BJ (cell line): ENCODE measurements around the gene SLC24A1. TPM values are rescaled to one million over a fixed set of nuclear protein-coding genes. Genes with fewer than 3 reads are reported as not detected.

Source experiments
- CTCF ChIA-PET: fragments of 350-600 bp; formaldehyde crosslinking; extraction: SDS; loops from one replicate; lab custom pipeline; 2021; ENCODE audit warnings: antibody characterized with exemption, inconsistent platforms; lab: Yijun Ruan, JAX
- POLR2A ChIA-PET: fragments of 300-600 bp; sonication (Branson Sonifier 250); formaldehyde crosslinking; extraction: SDS; loops from one replicate; lab custom pipeline; 2021; ENCODE audit warnings: antibody characterized with exemption; lab: Charles Lee
- DNase-seq: peaks from one replicate; pipeline ENCODE4 v3.0.0-alpha.2; 2011; ENCODE audit warnings: low read depth
- H3K27me3 ChIP-seq: 2 replicates; pipeline ENCODE4 v1.6.0; 2011; ENCODE audit warnings: low read length; ENCODE audit not compliant: control insufficient read depth, insufficient read depth
- H3K36me3 ChIP-seq: 2 replicates; pipeline ENCODE4 v1.5.1; 2011; ENCODE audit warnings: low read length; ENCODE audit not compliant: control insufficient read depth, insufficient read depth
- H3K4me3 ChIP-seq: 2 replicates; pipeline ENCODE4 v1.5.1; 2011; ENCODE audit warnings: low read depth, mild to moderate bottlenecking, control low read depth, low read length
- CTCF ChIP-seq: IDR thresholded peaks from 2 replicates; pipeline ENCODE4 v1.5.1; 2011; ENCODE audit warnings: low read depth, mild to moderate bottlenecking, control low read depth, inconsistent platforms, low read length, moderate library complexity; ENCODE audit not compliant: insufficient read depth
- polyA plus RNA-seq: library from polyadenylated mRNA; depleted of rRNA; stranded (reverse); fragments of >200 nt; gene quantifications from 2 replicates; pipeline ENCODE4 v1.2.3, GENCODE V29; 2011; rRNA removed
- small RNA-seq: library from RNA; depleted of rRNA; stranded (forward); fragments of <200 nt; gene quantifications from one replicate; pipeline ENCODE3, GENCODE V24; 2012; ENCODE audit warnings: low replicate concordance, low read depth; ENCODE audit not compliant: insufficient read length

SLC24A1 gene
- polyA plus RNA-seq, 1 experiment = 7.0 TPM

- H3K27me3 ChIP-seq = no peaks in the 10 kb centered on the region
- H3K36me3 ChIP-seq = no peaks in the 10 kb centered on the region; the same call in 1 of the 2 replicates
- CTCF ChIA-PET = no interaction called here
- POLR2A ChIA-PET = no interaction called here
- no peak for DNase-seq
- TF ChIP-seq CTCF = no peak
- no peak overlapping the region for H3K4me3 ChIP-seq
These were observed 60.7 kb downstream of the SLC24A1 start for GRCh38 chr15:65682404-65682911.

GRCh38 chr15:65688462-65688861 lies 66.7 kb downstream of the SLC24A1 start:
- no peaks in the 10 kb centered on the region for H3K27me3 ChIP-seq
- no peak for TF ChIP-seq CTCF
- ChIA-PET POLR2A (no interaction called here), CTCF (no interaction called here)
- no peaks in the 10 kb centered on the region; the same call in 1 of the 2 replicates for H3K36me3 ChIP-seq
- DNase-seq = no peak
- no peak overlapping the region for H3K4me3 ChIP-seq

- no peak for TF ChIP-seq CTCF
- H3K4me3 ChIP-seq = no peak overlapping the region
- CTCF ChIA-PET = no interaction called here
- POLR2A ChIA-PET = no interaction called here
- H3K27me3 ChIP-seq = no peaks in the 10 kb centered on the region
- DNase-seq = no peak
- no peaks in the 10 kb centered on the region; the same call in 1 of the 2 replicates for H3K36me3 ChIP-seq
These were observed 68.4 kb downstream of the SLC24A1 start for GRCh38 chr15:65690173-65690572.

GRCh38 chr15:65690778-65691177 lies 69.0 kb downstream of the SLC24A1 start:
- POLR2A ChIA-PET = no interaction called here

GRCh38 chr15:65695081-65695480 lies 73.3 kb downstream of the SLC24A1 start:
- Histone ChIP-seq H3K36me3 (no peaks in the 10 kb centered on the region), H3K4me3 (no peak overlapping the region), H3K27me3 (no peaks in the 10 kb centered on the region)
- ChIA-PET POLR2A (no interaction called here), CTCF (no interaction called here)
- no peak for DNase-seq
- no peak for TF ChIP-seq CTCF

More at GRCh38 chr15:65690778-65691177, 69.0 kb downstream of the SLC24A1 start:
- TF ChIP-seq CTCF = no peak
- CTCF ChIA-PET = interaction anchor here (0.6 kb wide), 1 partner anchor 145 kb away, joined by 3 read pairs; no protein-coding TSS in a partner anchor
- H3K27me3 ChIP-seq = no peaks in the 10 kb centered on the region
- no peak for DNase-seq
- no peaks in the 10 kb centered on the region for H3K36me3 ChIP-seq
- H3K4me3 ChIP-seq = no peak overlapping the region

Small RNA genes within 50 kb of the gene (small RNA-seq; reads per million reads assigned to genes)
- not detected for gene SNORD13E

Other genes with a start within 250 kb of the SLC24A1 start
- gene IGDCC3, start 243.9 kb upstream of the SLC24A1 start, polyA plus RNA-seq = not detected in 2 replicates
- 1.1 and 1.2 TPM in 2 replicates for gene IGDCC4, start 199.0 kb upstream of the SLC24A1 start, polyA plus RNA-seq
- 21.6 and 29.0 TPM in 2 replicates for gene DPP8, start 104.2 kb upstream of the SLC24A1 start, polyA plus RNA-seq
- gene HACD3, start 91.5 kb upstream of the SLC24A1 start, polyA plus RNA-seq = 40.9 and 56.0 TPM in 2 replicates
- gene INTS14, start 10.8 kb upstream of the SLC24A1 start, polyA plus RNA-seq = 37.3 and 53.3 TPM in 2 replicates
- 5.1 and 11.0 TPM in 2 replicates for gene DENND4A, start 170.4 kb downstream of the SLC24A1 start, polyA plus RNA-seq
- 165 and 243 TPM in 2 replicates for gene RAB11A, start 247.6 kb downstream of the SLC24A1 start, polyA plus RNA-seq